K562 (cell line): ENCODE data around the gene RSPH6A. TPM values are rescaled to one million over a fixed set of nuclear protein-coding genes. Genes with fewer than 3 reads are reported as not detected.

Source experiments
- ARID4B ChIP-seq: sonication (generic); formaldehyde crosslinking; IDR thresholded peaks from 2 replicates; pipeline ENCODE4 v1.8.0; 2022; ENCODE audit warnings: mild to moderate bottlenecking, missing genetic modification reagents
- CREB1 ChIP-seq, 2 experiments: sonication (generic) in 1 of 2; formaldehyde crosslinking in 1 of 2; IDR thresholded peaks; 2 replicates each; pipeline versions ENCODE4 v1.6.1 to v1.8.0; 2012 to 2022; ENCODE audit warnings: inconsistent platforms in 1 of 2, mild to moderate bottlenecking in 1 of 2, missing genetic modification reagents in 1 of 2, moderate library complexity in 1 of 2
- CREBBP ChIP-seq: IDR thresholded peaks from one replicate; pipeline ENCODE4 v1.6.1; 2012; ENCODE audit warnings: low read depth, mild to moderate bottlenecking, control low read depth, inconsistent platforms, low read length
- ERF ChIP-seq: fragments of 450-650 bp; formaldehyde crosslinking; IDR thresholded peaks from 2 replicates; pipeline ENCODE4 v1.4.0; 2020; ENCODE audit warnings: mild to moderate bottlenecking, mixed read lengths
- FOXA3 ChIP-seq, 2 experiments: fragments of 450-650 bp in 1 of 2; sonication (generic) in 1 of 2; formaldehyde crosslinking; IDR thresholded peaks in 1 of 2; conservative IDR thresholded peaks in 1 of 2; 2 replicates each; pipeline versions ENCODE4 v1.4.0 to v1.8.0; 2020 to 2022; ENCODE audit warnings: mild to moderate bottlenecking in 2 of 2, missing genetic modification reagents in 1 of 2
- HNRNPH1 ChIP-seq: fragments of 200-400 bp; formaldehyde crosslinking; optimal IDR thresholded peaks from 2 replicates; pipeline ENCODE3; 2017; ENCODE audit warnings: low read depth, mild to moderate bottlenecking, low read length, moderate library complexity
- HNRNPUL1 ChIP-seq: fragments of 200-400 bp; formaldehyde crosslinking; IDR thresholded peaks from 2 replicates; pipeline ENCODE4 v1.6.1; 2017; ENCODE audit warnings: low read length
- MLLT1 ChIP-seq, 2 experiments: fragments of 450-650 bp; IDR thresholded peaks; 2 replicates each; pipeline ENCODE4 v1.6.1; 2016
- NCOA2 ChIP-seq, 2 experiments: fragments of 450-650 bp; IDR thresholded peaks; 2 replicates each; pipeline ENCODE4 v1.6.1; 2018; ENCODE audit warnings: mild to moderate bottlenecking in 2 of 2, moderate library complexity in 1 of 2; ENCODE audit not compliant: partially characterized antibody in 2 of 2
- PCBP2 ChIP-seq: fragments of 200-400 bp; formaldehyde crosslinking; IDR thresholded peaks from 2 replicates; pipeline ENCODE4 v1.6.1; 2018; ENCODE audit warnings: low read length, low read depth, mild to moderate bottlenecking, moderate library complexity; ENCODE audit not compliant: poor library complexity, severe bottlenecking
- PHF8 ChIP-seq: fragments of 200-600 bp; sonication (generic); IDR thresholded peaks from 2 replicates; pipeline ENCODE4 v1.6.1; 2012; ENCODE audit warnings: mixed run types, mild to moderate bottlenecking, inconsistent platforms, low read length, moderate library complexity, borderline replicate concordance
- POLR2B ChIP-seq: fragments of 450-650 bp; IDR thresholded peaks from 2 replicates; pipeline ENCODE4 v1.6.1; 2018; ENCODE audit warnings: low read depth; ENCODE audit not compliant: partially characterized antibody
- SMARCE1 ChIP-seq: fragments of 450-650 bp; IDR thresholded peaks from 2 replicates; pipeline ENCODE4 v1.7.1; 2016; ENCODE audit warnings: mild to moderate bottlenecking
- TOE1 ChIP-seq, 2 experiments: fragments of 450-650 bp in 1 of 2; sonication (generic) in 1 of 2; formaldehyde crosslinking in 1 of 2; IDR thresholded peaks; 2 replicates each; pipeline versions ENCODE4 v1.7.1 to v1.8.0; 2016 to 2022; ENCODE audit warnings: borderline replicate concordance in 2 of 2, mild to moderate bottlenecking in 2 of 2, antibody characterized with exemption in 1 of 2, inconsistent platforms in 1 of 2, low read depth in 1 of 2, missing genetic modification reagents in 1 of 2, moderate library complexity in 1 of 2
- TRIM28 ChIP-seq: fragments of 450-650 bp; IDR thresholded peaks from 2 replicates; pipeline ENCODE4 v1.6.1; 2017
- ZBTB5 ChIP-seq: fragments of 450-650 bp; IDR thresholded peaks from 2 replicates; pipeline ENCODE4 v1.6.1; 2017; ENCODE audit warnings: antibody characterized with exemption
- ZNF511 ChIP-seq: sonication (generic); formaldehyde crosslinking; IDR thresholded peaks from 2 replicates; pipeline ENCODE4 v1.8.0; 2022; ENCODE audit warnings: mild to moderate bottlenecking, missing genetic modification reagents
- ZNF778 ChIP-seq: fragments of 450-650 bp; formaldehyde crosslinking; IDR thresholded peaks from 2 replicates; pipeline ENCODE4 v1.4.0; 2020; ENCODE audit warnings: mild to moderate bottlenecking, moderate library complexity
- polyA plus RNA-seq, 8 experiments: library from polyadenylated mRNA; depleted of rRNA in 4 of 8; stranded (reverse) in 5 of 8; unstranded in 3 of 8; fragments of >200 nt; fragmentation: Nextera tagmentation in 2 of 8; fragmentation: Illumina TruSeq in 1 of 8; extraction: Ambion mirVana in 2 of 8; extraction: Trizol in 1 of 8; gene quantifications; 2 replicates each; pipeline versions ENCODE4 v1.2.1 to v1.2.3, GENCODE V29; 2011 to 2014; ENCODE audit warnings: inconsistent platforms in 1 of 8, missing spikeins in 1 of 8
- total RNA-seq, 7 experiments: library from RNA; depleted of rRNA in 6 of 7; stranded (reverse); fragments of >200 nt in 6 of 7; fragmentation: Illumina TruSeq in 2 of 7; extraction: Trizol in 2 of 7; gene quantifications; 2 replicates each; pipeline versions ENCODE4 v1.2.1 to v1.2.3, GENCODE V29; 2011 to 2021; ENCODE audit warnings: low replicate concordance in 1 of 7

Gene RSPH6A
- total and polyA plus RNA-seq, 9 of the 15 experiments (the other 6 are each of a cell fraction or from before 2014, with no cell fraction given), result 0.03 to 0.15 (median 0.07) TPM; not detected in 5

GRCh38 chr19:45780448-45781213, 34.5 kb downstream of the RSPH6A start (continued):
- TF ChIP-seq CREBBP (no peak), CREB1 (IDR thresholded peaks at IDR 0.05) (no peak), CREB1 (CRISPR knock-in tag; IDR thresholded peaks at IDR 0.05) (no peak; the same call in 1 of the 2 replicates), HNRNPUL1 (no peak), ERF (CRISPR knock-in tag) (no peak), TRIM28 (no peak), PHF8 (no peak), ZNF778 (CRISPR knock-in tag) (no peak), ARID4B (no peak), POLR2B (no peak), SMARCE1 (peak; percentile 33; the same call in 1 of the 2 replicates), HNRNPH1 (no peak), ZBTB5 (no peak), MLLT1 (IDR thresholded peaks at IDR 0.05) (0 out of 4 replicates have a peak, but pooled peaks of 1 of the 2 experiments have one; percentile 20), ZNF511 (CRISPR knock-in tag) (no peak), FOXA3 (CRISPR knock-in tag; conservative IDR thresholded peaks at IDR 0.05 in 1 of 2, IDR thresholded peaks at IDR 0.05 in 1 of 2) (peak; percentile 74 to 80), PCBP2 (no peak), NCOA2 (IDR thresholded peaks at IDR 0.05; ENCODE audit: partially characterized antibody in 2 of 2) (no peak), TOE1 (IDR thresholded peaks at IDR 0.05; ENCODE audit: borderline replicate concordance) (no peak), TOE1 (CRISPR knock-in tag; IDR thresholded peaks at IDR 0.05; ENCODE audit: borderline replicate concordance, low read depth) (no peak)
